Astrocyte (in vitro differentiated cells and primary cell): ENCODE data around the gene H2BW2. TPM values are rescaled to one million over a fixed set of nuclear protein-coding genes. Genes with fewer than 3 reads are reported as not detected.

Experiments
- DNase-seq: peaks from one replicate; pipeline ENCODE4 v3.0.0-alpha.2; 2010; ENCODE audit warnings: low read depth
- FAIRE-seq: peaks from 2 replicates; lab custom pipeline; 2011; peaks lifted over from hg19 to GRCh38; lab: Jason Lieb, UNC
- H2AFZ ChIP-seq: 2 replicates; pipeline ENCODE4 v1.6.0; 2012; ENCODE audit warnings: low read depth, low read length, inconsistent platforms
- H3K27ac ChIP-seq: 2 replicates; pipeline ENCODE4 v1.5.1; 2011; ENCODE audit warnings: low read depth, low read length, inconsistent platforms
- H3K27me3 ChIP-seq: 2 replicates; pipeline ENCODE4 v1.6.0; 2011; ENCODE audit warnings: low read length, inconsistent platforms; ENCODE audit not compliant: insufficient read depth
- H3K36me3 ChIP-seq: 2 replicates; pipeline ENCODE4 v1.5.1; 2011; ENCODE audit warnings: low read length, inconsistent platforms; ENCODE audit not compliant: insufficient read depth
- H3K4me1 ChIP-seq: 2 replicates; pipeline ENCODE4 v1.5.1; 2011; ENCODE audit warnings: low read length, inconsistent platforms; ENCODE audit not compliant: insufficient read depth
- H3K4me2 ChIP-seq: 2 replicates; pipeline ENCODE4 v1.6.0; 2012; ENCODE audit warnings: low read length, inconsistent platforms
- H3K4me3 ChIP-seq: 2 replicates; pipeline ENCODE4 v1.5.1; 2011; ENCODE audit warnings: low read depth, mild to moderate bottlenecking, low read length, inconsistent platforms; ENCODE audit not compliant: insufficient read depth
- H3K79me2 ChIP-seq: 2 replicates; pipeline ENCODE4 v1.6.0; 2012; ENCODE audit warnings: mild to moderate bottlenecking, low read length, inconsistent platforms; ENCODE audit not compliant: insufficient read depth
- H3K9ac ChIP-seq: 2 replicates; pipeline ENCODE4 v1.6.0; 2012; ENCODE audit warnings: mild to moderate bottlenecking, low read length, inconsistent platforms
- H3K9me3 ChIP-seq: 2 replicates; pipeline ENCODE4 v1.5.1; 2012; ENCODE audit warnings: low read depth, mild to moderate bottlenecking, low read length, inconsistent platforms; ENCODE audit not compliant: insufficient read depth
- H4K20me1 ChIP-seq: 2 replicates; pipeline ENCODE4 v1.6.0; 2012; ENCODE audit warnings: low read length, inconsistent platforms; ENCODE audit not compliant: insufficient read depth
- H3K27ac Mint-ChIP-seq: one replicate; pipeline ENCODE4 v1.8.0; 2021; ENCODE audit warnings: mild to moderate bottlenecking, mixed read lengths; ENCODE audit not compliant: unreplicated experiment
- H3K27me3 Mint-ChIP-seq: one replicate; pipeline ENCODE4 v1.8.0; 2021; ENCODE audit warnings: low read depth, mixed read lengths; ENCODE audit not compliant: unreplicated experiment
- H3K36me3 Mint-ChIP-seq: one replicate; pipeline ENCODE4 v1.8.0; 2021; ENCODE audit warnings: low read depth, mixed read lengths; ENCODE audit not compliant: unreplicated experiment
- H3K4me1 Mint-ChIP-seq: one replicate; pipeline ENCODE4 v1.8.0; 2021; ENCODE audit warnings: low read depth, mixed read lengths; ENCODE audit not compliant: unreplicated experiment
- H3K4me3 Mint-ChIP-seq: one replicate; pipeline ENCODE4 v1.8.0; 2021; ENCODE audit warnings: mild to moderate bottlenecking, moderate library complexity, mixed read lengths; ENCODE audit not compliant: unreplicated experiment
- H3K9me3 Mint-ChIP-seq: one replicate; pipeline ENCODE4 v1.8.0; 2021; ENCODE audit warnings: mild to moderate bottlenecking, mixed read lengths; ENCODE audit not compliant: unreplicated experiment
- CTCF ChIP-seq: IDR thresholded peaks from 2 replicates; pipeline ENCODE4 v1.5.1; 2011; ENCODE audit warnings: low read depth, mild to moderate bottlenecking, inconsistent platforms, low read length, moderate library complexity; ENCODE audit not compliant: insufficient read depth
- EZH2 ChIP-seq: IDR thresholded peaks from 2 replicates; pipeline ENCODE4 v1.6.1; 2012; ENCODE audit warnings: mild to moderate bottlenecking, low read length, inconsistent platforms; ENCODE audit not compliant: insufficient read depth
- total RNA-seq: library from RNA; stranded (reverse); gene quantifications from 2 replicates; pipeline ENCODE4 v1.2.1, GENCODE V29; 2021

H2BW2 gene
- total RNA-seq, 1 donor from 2014 or later, result not detected

- no peaks in the 10 kb centered on the region for H3K79me2 ChIP-seq
- Mint-ChIP-seq H3K4me3 (no peak overlapping the region), H3K27me3 (peaks cover 11% of the 10 kb centered on the region), H3K9me3 (no peaks in the 10 kb centered on the region), H3K36me3 (no peaks in the 10 kb centered on the region), H3K27ac (no peak overlapping the region), H3K4me1 (no peaks in the 10 kb centered on the region)
- H3K9me3 ChIP-seq, result no peaks in the 10 kb centered on the region
- TF ChIP-seq CTCF (no peak), EZH2 (no peak)
- no peak overlapping the region for H3K9ac ChIP-seq
- no peak overlapping the region for H2AFZ ChIP-seq
- no peaks in the 10 kb centered on the region for H3K27me3 ChIP-seq
- no peak overlapping the region for H3K4me3 ChIP-seq
- FAIRE-seq, result no peak
- no peak overlapping the region for H3K4me2 ChIP-seq
- no peaks in the 10 kb centered on the region for H3K4me1 ChIP-seq
- no peaks in the 10 kb centered on the region for H4K20me1 ChIP-seq
- no peaks in the 10 kb centered on the region for H3K36me3 ChIP-seq
- no peak overlapping the region for H3K27ac ChIP-seq
- DNase-seq, result no peak
Observed at GRCh38 chrX:104084063-104084462, 44.3 kb downstream of the H2BW2 start.

- H3K9me3 ChIP-seq, result no peaks in the 10 kb centered on the region
- Mint-ChIP-seq H3K27me3 (peaks cover 11% of the 10 kb centered on the region), H3K4me1 (no peaks in the 10 kb centered on the region), H3K27ac (no peak overlapping the region), H3K4me3 (no peak overlapping the region), H3K36me3 (no peaks in the 10 kb centered on the region), H3K9me3 (no peaks in the 10 kb centered on the region)
- no peak overlapping the region for H3K4me3 ChIP-seq
- no peaks in the 10 kb centered on the region for H3K4me1 ChIP-seq
- H3K27me3 ChIP-seq, result no peaks in the 10 kb centered on the region
- H3K36me3 ChIP-seq, result no peaks in the 10 kb centered on the region
- no peak overlapping the region for H3K9ac ChIP-seq
- H3K79me2 ChIP-seq, result no peaks in the 10 kb centered on the region
- DNase-seq, result no peak
- H2AFZ ChIP-seq, result no peak overlapping the region
- no peak overlapping the region for H3K27ac ChIP-seq
- no peak for TF ChIP-seq EZH2
- no peak for TF ChIP-seq CTCF
- no peaks in the 10 kb centered on the region for H4K20me1 ChIP-seq
- FAIRE-seq, result no peak
- no peak overlapping the region for H3K4me2 ChIP-seq
Observed at GRCh38 chrX:104084534-104085277, 45.0 kb downstream of the H2BW2 start.

- Histone ChIP-seq H3K27ac (no peak overlapping the region), H2AFZ (no peak overlapping the region), H4K20me1 (no peaks in the 10 kb centered on the region), H3K27me3 (no peaks in the 10 kb centered on the region), H3K4me2 (no peak overlapping the region), H3K4me1 (no peaks in the 10 kb centered on the region), H3K9ac (no peak overlapping the region), H3K9me3 (no peaks in the 10 kb centered on the region), H3K36me3 (no peaks in the 10 kb centered on the region), H3K79me2 (no peaks in the 10 kb centered on the region), H3K4me3 (no peak overlapping the region)
- Mint-ChIP-seq H3K27me3 (peaks cover 11% of the 10 kb centered on the region), H3K27ac (no peak overlapping the region), H3K4me1 (no peaks in the 10 kb centered on the region), H3K9me3 (no peaks in the 10 kb centered on the region), H3K4me3 (no peak overlapping the region), H3K36me3 (no peaks in the 10 kb centered on the region)
- TF ChIP-seq EZH2 (no peak), CTCF (no peak)
- DNase-seq (no peak), FAIRE-seq (no peak)
Observed at GRCh38 chrX:104085477-104085876, 45.7 kb downstream of the H2BW2 start.
